Measurements from ENCODE around the gene RUVBL2.

Gene RUVBL2

DNA sequence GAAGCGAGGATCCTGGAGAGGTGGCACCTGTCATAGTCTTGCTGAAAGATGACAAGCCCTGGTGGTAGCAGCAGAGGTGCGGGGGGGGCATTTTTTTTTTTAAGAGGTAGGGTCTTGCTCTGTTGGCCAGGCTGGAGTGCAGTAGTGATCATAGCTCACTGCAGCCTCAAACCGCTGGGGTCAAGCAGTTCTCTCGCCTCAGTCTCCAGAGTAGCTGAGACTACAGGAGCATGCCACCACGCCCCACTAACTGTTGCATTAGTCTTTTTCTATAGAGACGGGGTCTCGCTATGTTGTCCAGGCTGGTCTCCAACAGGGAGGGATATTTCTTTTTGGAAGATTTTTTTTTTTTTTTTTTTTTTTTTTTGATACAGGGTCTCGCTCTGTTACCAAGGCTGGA, 35.7 kb upstream of the RUVBL2 start:
- ChIA-PET POLR2A (ENCODE audit: low non-redundant PET) (interaction anchor here (0.7 kb wide), 1 partner anchor 236 kb away, joined by 8 read pairs; no protein-coding TSS in a partner anchor), CTCF (no interaction called here)
- DNase-seq (ENCODE audit: low spot score) = no peak
- TF ChIP-seq, protein P1, sequence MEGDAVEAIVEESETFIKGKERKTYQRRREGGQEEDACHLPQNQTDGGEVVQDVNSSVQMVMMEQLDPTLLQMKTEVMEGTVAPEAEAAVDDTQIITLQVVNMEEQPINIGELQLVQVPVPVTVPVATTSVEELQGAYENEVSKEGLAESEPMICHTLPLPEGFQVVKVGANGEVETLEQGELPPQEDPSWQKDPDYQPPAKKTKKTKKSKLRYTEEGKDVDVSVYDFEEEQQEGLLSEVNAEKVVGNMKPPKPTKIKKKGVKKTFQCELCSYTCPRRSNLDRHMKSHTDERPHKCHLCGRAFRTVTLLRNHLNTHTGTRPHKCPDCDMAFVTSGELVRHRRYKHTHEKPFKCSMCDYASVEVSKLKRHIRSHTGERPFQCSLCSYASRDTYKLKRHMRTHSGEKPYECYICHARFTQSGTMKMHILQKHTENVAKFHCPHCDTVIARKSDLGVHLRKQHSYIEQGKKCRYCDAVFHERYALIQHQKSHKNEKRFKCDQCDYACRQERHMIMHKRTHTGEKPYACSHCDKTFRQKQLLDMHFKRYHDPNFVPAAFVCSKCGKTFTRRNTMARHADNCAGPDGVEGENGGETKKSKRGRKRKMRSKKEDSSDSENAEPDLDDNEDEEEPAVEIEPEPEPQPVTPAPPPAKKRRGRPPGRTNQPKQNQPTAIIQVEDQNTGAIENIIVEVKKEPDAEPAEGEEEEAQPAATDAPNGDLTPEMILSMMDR (conservative IDR thresholded peaks at IDR 0.05; ENCODE audit: low read depth) = no peak
- H3K27ac ChIP-seq = no peak overlapping the region; the same call in 1 of the 2 replicates

DNA sequence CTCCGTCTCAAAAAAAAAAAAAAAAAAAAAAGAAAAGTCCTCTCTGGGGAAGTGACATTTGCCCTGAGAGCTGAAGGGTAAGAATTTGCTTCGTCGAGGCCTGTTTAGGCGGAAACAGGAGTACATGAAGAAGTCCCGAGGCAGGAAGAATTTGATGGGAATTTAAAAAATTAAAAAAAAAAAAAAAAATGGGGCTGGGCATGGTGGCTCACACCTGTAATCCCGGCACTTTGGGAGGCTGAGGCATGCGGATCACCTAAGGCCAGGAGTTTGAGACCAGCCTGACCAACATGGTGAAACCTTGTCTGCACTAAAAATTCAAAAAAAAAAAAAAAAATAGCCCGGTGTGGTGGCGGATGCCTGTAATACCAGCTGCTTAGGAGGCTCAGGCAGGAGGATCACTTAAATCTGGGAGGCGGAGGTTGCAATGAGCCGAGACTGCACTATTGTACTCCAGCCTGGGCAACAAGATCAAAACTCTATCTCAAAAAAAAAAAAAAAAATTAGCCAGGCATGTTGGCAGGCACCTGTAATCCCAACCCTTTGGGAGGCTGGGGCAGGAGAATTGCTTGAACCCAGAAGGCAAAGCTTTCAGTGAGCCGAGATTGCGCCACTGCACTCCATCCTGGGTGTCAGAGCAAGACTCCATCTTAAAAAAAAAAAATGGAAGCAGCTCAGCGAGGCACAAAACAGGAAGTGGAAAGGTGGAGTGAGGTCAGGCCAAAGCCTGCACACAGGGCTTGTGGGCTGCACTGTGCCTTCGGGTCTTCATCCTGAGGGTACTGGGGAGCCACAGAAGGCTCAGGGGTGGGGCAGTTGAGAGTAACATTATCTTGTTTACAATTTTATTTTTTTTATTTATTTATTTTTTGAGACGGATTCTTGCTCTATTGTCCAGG, 34.1 kb upstream of the RUVBL2 start:
- TF ChIP-seq, protein P1 (conservative IDR thresholded peaks at IDR 0.05; ENCODE audit: low read depth) = no peak
- ChIA-PET POLR2A (ENCODE audit: low non-redundant PET) (no interaction called here), CTCF (interaction anchor here (0.6 to 0.9 kb wide), 2 partner anchors 117 to 266 kb away, joined by 3 to 8 read pairs; no protein-coding TSS in a partner anchor)
- DNase-seq (ENCODE audit: low spot score) = no peak
- H3K27ac ChIP-seq = peak overlapping the region; percentile 95

DNA sequence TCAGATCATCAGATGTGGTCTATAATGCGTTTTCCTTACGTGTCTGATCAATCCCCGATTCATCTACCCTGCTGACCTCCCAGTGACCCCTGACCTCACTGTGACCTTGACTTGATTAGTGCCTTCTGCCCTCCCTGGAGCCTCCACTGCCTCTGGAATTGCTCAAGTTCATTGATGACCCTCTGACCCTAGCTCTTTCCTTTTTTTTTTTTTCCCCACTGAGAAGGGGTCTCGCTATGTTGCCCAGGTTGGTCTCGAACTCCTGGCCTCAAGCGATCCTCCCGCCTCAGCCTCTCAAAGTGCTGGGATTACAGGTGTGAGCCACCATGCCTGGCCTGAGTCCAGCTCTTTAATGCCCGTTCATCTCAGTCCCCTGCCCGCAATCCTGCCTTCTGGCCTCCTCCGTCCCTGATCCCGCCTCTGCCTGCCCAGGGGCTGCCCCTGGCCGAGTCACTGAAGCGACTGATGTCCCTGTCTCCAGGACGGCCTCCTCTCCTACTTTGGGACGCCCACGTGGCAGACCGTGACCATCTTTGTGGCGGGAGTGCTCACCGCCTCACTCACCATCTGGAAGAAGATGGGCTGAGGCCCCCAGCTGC, 32.5 kb upstream of the RUVBL2 start:
- ChIA-PET CTCF (interaction anchor here (0.7 to 1.4 kb wide), 2 partner anchors 10 to 1976 kb away, joined by 3 read pairs; no protein-coding TSS in a partner anchor), POLR2A (ENCODE audit: low non-redundant PET) (no interaction called here)
- DNase-seq (ENCODE audit: low spot score) = no peak
- TF ChIP-seq, protein P1 (conservative IDR thresholded peaks at IDR 0.05; ENCODE audit: low read depth) = no peak
- H3K27ac ChIP-seq = peak overlapping the region; percentile 95

DNA sequence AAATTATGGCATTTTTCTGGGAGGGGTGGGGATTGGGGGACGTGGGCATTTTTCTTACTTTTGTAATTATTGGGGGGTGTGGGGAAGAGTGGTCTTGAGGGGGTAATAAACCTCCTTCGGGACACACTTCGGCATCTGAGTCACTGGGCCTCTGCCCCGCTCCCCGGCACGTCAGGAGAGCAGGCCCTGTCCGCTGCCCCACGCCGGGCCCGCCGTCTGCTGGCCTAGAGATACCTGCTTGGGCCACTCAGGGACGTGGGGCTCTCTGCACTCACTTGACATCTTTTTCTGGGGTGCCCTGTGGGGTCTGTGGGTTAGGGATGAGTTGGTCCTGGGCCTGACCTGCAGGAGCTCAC, 32.0 kb upstream of the RUVBL2 start:
- no peak for DNase-seq (ENCODE audit: low spot score)
- TF ChIP-seq, protein P1 (conservative IDR thresholded peaks at IDR 0.05; ENCODE audit: low read depth) = no peak
- H3K27ac ChIP-seq = peak overlapping the region; percentile 95
- POLR2A ChIA-PET (ENCODE audit: low non-redundant PET) = interaction anchor here (0.8 kb wide), 1 partner anchor 9 kb away, joined by 5 read pairs; no protein-coding TSS in a partner anchor
- CTCF ChIA-PET = interaction anchor here (0.7 to 1.4 kb wide), 2 partner anchors 9 to 1977 kb away, joined by 3 read pairs; no protein-coding TSS in a partner anchor

DNA sequence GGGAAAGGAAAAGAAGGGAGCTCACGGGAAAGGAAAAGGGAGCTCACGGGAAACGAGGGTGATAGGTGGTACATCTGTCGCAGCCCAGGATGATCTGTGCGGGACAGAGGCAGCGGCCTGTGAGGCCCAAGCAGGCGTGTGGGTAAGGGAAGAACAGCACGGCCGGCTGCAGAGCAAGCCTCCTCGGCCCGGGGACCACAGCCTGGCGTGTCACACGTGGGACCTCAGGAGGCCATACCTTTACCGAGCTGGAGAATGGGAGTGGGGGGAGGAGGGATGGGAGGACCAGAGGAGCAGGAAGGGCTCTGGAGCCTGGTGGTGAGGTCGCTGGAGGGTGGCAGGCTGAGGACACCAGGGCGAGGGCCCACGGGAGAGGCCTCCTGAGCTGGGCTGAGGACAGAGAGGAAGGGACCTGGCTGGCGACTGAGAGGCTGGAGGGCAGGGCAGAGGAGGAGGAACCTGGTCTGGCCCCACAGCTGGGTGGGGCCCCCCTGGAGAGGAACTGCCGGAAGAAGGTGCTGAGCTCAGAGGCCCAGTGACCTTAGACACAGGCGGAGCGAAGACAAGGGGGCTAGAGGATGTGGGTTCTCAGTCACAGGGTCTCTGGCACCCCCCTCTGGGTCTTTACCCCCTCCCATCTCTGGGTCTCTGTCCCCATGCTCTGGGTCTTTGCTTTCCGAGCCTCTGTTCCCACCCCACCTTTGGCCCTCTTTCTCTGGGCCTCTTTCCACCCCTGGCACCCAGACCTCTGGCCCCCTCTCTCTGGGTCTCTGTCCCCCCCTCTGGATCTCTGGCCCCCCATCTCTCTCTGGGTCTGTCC, 31.4 kb upstream of the RUVBL2 start:
- ChIA-PET CTCF (interaction anchor here (0.7 to 1.4 kb wide), 2 partner anchors 8 to 1977 kb away, joined by 3 read pairs; no protein-coding TSS in a partner anchor), POLR2A (ENCODE audit: low non-redundant PET) (interaction anchor here (0.7 to 0.8 kb wide), 2 partner anchors 9 to 10 kb away, joined by 4 to 5 read pairs; no protein-coding TSS in a partner anchor)
- no peak for DNase-seq (ENCODE audit: low spot score)
- peak overlapping the region; percentile 95 for H3K27ac ChIP-seq
- TF ChIP-seq, protein P1 (conservative IDR thresholded peaks at IDR 0.05; ENCODE audit: low read depth) = no peak

DNA sequence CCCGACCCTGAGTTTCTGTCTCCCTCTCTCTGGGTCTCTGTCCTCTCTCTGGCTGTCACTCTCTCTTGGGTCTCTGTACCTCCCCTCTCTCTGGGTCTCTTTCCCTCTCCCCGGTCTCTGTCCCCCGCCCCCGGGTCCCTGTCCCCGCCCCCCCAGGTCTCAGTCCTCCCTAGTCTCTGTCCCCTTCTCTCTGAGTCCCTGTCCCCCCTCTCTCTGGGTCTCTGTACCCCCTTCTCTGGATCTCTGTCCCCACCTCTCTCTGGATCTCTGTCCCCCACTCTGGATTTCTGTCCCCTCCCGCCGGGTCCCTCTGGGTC, 30.9 kb upstream of the RUVBL2 start:
- CTCF ChIA-PET = interaction anchor here (1.4 kb wide), 1 partner anchor 8 kb away, joined by 3 read pairs; no protein-coding TSS in a partner anchor
- TF ChIP-seq, protein P1 (conservative IDR thresholded peaks at IDR 0.05; ENCODE audit: low read depth) = no peak
- POLR2A ChIA-PET (ENCODE audit: low non-redundant PET) = interaction anchor here (0.7 kb wide), 1 partner anchor 9 kb away, joined by 4 read pairs; no protein-coding TSS in a partner anchor
- peak overlapping the region; percentile 95 for H3K27ac ChIP-seq
- no peak for DNase-seq (ENCODE audit: low spot score)

Measured in RWPE1 (cell line).